HG02588 (cell line): ENCODE measurements around the gene INCENP.
A peak's percentile ranks its signal among the peaks of the same experiment; 100 is the strongest.
"Not testable (repeated sequence)": the region's sequence is repeated elsewhere in the genome, so short reads cannot be mapped to it uniquely, and the experiment has no call there.

Experiments
- ATAC-seq: cut with Tn5 transposase; IDR thresholded peaks from one replicate; pipeline ENCODE4 v1.9.1; 2021; ENCODE audit warnings: mild to moderate bottlenecking, moderate library complexity; ENCODE audit not compliant: unreplicated experiment

The INCENP gene

DNA sequence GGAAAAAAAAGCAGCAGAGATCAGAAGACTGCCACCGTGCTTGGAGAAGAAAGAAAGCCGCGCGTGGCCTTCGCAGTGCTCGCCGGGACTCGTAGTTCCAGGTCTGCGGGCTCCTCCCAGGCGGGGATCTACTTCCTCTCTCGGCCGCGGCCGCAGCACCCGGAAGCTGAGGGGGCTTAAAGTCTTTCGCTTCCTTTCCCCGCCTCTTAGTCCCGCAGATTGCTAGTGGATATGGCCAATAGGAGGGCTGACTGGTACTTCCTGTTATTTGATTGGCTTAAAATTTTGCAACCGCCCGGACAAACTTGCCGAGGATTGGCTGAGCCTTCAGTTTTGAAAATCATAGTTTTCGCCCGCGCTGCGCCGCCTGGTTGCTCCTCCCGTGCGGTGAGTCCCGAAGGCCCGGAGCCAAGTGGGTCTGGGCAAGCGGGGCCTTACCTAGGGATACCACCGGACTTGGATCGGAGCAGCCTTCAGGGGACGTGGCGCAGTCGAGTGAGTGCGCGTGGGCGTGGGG, at the start of gene INCENP:
TSS of gene INCENP (plus strand) at position 343 of the 517 bp plus-strand sequence. CDS start 4,151 bp downstream, outside the sequence.
- peak; percentile 93 for ATAC-seq

DNA sequence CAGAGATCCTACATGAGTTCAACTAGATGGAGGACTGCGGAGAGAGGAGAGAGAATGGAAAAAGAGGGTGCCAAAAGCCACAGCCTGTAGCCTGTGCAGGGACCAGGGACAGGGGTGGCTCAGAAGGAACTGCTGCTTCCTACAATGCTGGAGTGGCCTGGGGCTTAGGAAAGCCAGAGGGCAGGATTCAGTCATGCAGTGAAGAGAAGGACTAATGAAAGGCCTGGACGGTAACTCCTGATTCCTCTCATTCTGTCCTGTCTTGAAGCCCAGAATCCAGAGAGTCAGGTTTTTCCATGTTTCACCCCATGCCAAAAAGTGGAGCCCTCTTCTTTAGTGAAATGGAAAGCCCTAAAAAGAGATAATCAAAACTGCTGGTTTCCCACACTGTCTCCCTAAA, 48.4 kb upstream of the INCENP start:
- ATAC-seq, result no peak

DNA sequence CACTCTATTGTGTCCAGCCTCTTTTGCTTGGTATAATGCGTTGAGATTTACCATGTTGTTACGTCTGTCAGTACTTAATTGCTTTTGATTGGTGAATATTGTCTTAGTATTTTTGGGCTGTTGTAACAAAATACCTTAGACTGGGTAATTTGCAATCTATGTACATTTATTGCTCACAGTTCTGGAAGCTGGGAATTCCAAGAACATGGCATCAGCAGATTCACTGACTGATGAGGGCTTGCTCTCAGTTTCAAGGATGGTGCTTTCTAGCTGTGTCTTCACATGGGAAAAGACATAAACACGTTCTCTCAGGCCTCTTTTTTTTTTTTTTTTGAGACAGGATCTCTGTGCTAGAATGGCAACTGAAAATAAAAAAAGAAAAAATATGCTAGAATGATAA, 46.7 kb upstream of the INCENP start:
- ATAC-seq, result no peak

DNA sequence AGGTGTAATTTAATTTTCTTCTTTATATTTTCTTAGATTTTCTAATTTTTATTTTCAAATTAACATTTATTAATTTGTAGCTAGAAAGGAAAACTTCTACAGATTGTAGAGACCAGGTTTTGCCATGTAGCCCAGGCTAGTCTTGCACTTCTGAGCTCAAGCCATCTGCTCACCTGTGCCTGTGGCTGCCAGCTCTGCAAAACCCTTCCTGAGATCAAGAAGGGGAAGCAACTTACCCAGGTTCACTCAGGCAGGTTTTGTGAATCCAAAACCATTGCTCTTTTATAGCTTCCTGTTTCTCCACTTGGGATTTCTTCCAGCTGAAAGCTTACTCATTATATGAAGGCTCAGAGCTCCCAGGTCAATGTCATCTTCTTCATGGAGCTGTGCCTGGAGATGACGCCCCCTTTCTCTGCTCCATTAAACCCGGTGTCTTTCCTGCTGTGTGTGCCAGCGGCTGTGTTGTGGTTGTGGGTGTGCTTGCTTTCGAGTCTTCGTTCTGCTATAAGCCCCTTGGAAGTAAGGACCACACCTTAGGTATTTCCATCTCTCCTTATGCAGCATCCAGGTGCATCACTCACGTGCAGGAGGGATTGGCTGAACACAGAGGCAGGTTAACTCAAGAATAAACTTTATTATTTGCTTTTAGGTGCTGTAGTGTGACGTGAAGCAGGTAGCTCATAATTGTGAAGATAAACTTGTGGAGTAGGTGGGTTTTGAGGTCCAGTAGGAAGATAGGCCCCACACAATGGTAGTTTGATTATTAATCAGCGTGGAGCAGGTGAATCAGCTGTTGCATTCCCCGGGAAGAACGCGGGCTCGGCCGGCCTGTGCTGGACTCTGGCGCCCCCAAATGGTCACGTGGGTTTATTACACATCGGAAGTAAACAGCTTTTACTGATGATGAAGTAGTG, 42.2 kb upstream of the INCENP start:
- no peak for ATAC-seq

DNA sequence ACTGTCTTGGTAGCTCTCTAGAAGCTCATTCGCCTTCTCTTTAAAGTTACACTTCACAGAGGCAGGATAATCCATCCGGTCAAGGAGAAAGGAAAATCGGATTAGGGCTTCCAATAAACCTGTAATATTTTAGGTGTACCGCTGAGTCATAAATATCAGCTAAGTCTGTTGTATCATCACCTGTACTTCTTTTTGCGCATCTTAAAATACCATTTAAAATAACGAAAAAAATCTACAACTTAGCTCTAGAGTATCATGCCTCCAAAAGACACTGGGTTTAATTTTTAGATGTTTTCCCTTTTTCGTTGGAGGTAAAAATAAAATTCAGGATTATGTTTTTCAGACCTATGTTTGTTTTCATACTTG, 41.5 kb upstream of the INCENP start:
- no peak for ATAC-seq

DNA sequence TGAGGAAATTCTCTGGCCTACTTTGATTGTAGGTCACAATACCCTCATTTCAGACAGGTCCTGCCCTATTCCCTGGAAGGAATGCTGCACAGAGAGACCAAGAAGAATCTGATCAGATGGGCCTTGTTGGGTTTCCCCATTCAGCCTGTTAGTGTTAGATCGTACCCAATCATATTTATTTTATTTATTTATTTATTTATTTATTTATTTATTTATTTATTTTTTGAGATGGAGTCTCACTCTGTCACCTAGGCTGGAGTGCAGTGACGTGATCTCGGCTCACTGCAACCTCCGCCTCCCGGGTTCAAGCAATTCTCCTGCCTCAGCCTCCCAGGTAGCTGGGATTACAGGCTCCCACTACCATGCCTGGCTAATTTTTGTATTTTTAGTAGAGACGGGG, 39.0 kb upstream of the INCENP start:
- not testable (repeated sequence) for ATAC-seq

DNA sequence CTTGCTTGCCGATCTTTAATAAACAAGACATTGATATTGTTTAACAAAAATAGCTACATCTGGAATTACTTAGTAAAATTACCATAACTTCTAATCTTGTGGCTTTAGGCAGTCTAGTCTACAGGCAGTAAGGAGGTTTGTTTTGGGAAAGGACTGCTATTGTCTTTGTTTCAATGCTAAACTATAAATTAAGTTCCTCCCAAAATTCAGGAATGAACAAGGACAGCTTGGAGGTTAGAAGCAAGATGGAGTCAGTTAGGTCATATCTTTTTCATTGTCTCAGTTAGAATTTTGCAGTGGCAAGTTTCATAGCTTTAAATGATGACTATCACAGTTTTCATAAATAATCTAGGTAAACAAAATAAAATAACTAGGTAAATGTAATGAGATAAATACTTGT, 36.1 kb upstream of the INCENP start:
- ATAC-seq, result no peak

DNA sequence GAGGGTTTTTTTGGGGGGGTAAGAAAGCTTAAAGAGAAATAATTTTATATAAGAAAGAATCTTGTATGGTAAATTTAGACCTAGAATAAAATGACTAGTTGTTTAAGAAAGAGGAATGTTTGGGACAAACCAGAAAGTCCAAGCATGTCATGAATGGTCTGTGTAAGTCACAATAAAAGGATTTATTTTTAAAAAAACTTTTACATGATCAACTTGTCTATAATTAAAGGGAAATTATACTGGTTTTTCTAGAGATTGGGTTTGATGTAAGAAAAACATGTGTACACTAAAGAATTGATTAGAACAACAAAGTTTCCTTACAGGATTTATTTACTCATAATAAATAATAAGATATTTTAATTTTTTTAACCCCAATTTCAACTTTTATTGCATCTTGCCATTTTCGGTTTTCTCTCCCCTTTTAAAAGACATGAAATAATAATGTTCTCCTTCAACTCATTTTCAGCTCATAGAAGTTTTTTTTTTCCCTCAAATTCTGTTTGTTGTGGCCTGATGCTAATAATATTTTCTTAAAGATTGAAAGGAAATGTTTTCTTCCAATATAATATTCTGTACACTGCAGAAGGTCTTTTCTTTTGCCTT, 35.4 kb upstream of the INCENP start:
- no peak for ATAC-seq

DNA sequence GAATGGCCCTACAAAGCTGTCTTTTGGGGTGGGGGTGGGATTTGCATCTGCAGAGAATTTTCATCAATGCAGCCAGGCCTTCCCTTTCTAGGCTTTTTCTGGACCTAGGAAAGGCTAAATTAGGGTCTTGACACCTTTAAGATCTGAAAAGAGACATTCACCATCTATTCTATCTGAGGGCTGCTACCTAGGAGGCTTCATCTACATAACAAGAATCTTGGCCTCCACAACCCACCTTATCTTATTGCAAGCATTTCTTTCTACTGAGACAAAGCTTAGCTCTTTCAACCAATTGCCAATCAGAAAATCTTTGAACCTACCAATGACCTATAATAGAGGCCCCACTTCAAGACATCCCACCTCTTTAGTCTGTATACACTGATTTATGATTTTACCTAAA, 20.7 kb upstream of the INCENP start:
- ATAC-seq, result no peak

DNA sequence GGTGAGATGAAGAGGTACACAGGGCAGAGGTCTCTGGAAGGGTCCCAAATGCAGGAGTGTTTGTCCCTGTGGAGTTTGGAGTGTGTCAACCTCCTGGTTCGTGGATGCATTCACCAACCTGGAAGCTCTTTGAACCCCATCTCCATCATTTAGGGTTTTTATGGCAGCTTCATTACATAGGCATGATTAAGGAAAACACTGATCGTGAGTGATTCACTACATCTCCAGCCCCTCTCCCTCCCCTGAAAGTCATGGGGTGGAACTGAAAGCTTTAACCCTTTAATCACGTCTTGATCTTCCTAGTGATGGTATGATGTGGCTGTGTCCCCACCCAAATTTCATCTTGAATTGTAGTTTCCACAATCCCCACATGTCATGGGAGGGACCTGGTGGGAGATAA, 19.8 kb upstream of the INCENP start:
- no peak for ATAC-seq

DNA sequence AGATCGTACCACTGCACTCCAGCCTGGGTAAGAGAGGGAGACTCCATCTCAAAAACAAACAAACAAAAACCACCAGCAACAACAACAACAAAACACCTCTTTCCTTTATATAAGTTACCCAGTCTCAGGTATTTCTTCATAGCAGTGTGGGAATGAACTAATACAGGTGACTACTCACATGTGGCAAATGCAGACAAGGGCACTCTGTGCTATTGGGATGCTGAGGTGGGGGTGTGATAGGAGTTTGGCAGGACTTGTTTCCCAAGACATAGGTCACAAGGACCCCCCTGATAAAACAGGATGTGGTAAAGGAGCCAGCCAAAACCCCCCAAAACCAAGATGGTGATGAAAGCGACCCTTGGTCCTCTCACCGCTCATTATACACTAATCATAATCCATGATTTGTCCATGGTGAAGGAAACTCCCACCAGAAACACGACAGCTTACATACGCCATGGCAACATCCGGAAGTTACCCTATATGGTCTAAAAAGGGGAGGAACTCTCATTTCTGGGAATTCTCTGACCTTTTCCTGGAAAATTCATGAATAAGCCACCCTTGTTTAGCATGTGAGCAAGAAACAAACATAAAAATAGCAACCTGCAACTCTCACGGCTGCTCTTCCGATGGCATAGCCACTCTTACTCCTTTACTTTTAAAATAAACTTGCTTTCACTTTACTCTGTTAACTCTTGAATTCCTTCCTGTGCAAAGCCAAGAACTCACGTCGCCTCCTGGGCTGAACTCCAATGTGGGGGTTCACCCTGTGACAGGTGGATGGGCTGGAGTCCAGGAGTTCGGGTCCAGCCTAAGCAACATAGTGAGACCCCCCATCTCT, 18.8 kb upstream of the INCENP start:
- ATAC-seq, result no peak

DNA sequence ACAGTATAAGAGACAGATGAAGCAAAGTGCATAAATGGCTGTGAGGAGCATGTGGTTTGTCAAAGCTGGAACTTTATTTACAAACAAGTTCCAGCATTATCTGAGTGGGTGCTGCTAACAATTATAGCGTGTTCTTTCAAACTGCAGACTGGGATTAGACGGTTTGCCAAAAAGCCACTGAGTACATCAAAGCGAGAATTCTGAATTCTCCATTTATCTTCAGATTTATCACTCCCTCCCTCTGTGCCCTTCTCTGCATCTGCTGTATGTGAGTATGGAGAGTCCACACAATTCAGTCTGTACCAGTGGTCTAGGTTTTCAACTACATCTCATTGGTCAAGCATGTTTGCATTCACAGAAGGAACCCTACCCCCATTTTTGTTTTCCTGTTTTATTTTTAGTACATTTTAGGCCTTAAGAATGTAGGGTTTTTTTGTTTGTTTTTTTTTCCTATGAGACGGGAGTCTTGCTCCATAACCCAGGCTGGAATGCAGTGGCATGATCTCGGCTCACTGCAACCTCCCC, 18.1 kb upstream of the INCENP start:
- ATAC-seq, result no peak

DNA sequence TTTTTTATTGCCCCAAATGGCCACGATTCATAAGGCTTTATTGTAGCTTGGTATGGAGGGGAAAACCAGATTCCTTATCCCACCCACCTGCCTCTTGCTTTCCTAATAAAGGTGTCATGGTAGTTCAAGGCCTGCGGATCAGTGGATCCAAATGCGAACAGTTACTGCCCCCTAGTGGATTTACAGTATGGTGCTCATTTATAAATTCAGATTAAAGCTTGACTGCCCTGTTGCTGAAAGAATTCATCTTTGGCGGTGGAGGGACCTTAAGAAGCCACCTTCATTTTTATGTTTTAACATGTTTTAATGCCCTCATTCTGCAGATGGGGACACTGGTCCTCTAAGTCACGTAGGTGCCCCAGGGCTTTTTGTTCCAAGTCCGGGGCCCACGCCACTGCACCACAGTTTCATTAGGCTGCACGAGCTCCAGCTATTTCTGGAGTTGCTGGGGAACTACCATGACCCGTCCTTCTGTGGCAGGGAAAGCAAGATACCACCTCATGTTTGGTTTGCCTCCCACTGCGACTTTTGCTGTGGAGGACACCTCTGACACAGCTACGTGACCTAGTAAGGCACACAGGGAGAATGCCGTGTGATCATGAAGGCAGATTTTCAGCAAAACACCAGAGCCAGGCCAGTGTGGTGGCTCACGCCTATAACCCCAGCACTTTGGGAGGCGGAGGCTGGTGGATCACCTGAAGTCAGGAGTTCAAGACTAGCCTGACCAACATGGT, 15.6 kb upstream of the INCENP start:
- no peak for ATAC-seq

DNA sequence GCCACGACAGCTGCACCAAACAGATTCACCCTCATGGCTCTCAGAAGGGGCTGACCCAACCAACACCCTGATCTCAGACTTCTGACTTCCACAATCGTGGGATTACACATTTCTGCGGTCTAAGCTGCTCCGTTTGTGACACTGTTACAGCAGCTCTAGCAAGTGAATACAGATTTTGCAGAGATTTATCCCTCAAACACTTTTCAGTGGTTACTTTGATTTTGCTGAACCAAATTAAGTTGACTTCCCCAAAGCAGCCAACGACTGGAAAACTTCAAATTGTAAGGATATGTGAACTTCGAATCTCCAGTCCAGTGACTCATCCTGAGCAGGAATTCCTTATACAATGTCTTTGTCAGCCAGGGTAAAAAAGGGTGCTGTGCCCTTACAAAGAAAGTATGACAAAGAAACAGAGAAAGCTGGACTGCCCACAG, 14.8 kb upstream of the INCENP start:
- no peak for ATAC-seq

DNA sequence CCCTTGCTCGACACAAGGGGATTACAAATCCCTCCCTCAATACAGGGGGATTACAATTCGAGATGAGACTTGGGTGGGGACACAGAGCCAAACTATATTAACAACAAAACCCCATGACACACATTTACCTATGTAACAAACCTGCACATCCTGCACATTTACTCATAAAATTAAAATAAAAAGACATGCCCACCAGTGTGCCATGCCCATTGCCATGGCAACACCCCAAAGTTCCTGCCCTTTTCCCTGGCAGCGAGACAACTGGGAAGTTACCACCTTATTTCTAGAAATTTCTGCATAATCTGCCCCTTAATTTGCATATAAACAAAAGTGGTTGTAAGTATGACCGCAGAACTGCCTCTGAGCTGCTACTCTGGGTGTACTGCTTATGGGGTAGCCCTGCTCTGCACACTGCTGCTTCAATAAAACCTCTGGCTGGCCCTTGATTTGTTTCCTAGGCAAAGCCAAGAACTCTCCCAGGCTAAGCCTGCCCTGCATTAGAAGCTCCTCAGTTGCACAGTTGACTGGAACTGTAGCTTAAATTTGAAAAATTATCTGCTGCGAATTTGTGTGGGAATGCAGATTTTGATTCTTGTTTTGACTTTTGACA, 8.6 kb upstream of the INCENP start:
- ATAC-seq, result no peak

DNA sequence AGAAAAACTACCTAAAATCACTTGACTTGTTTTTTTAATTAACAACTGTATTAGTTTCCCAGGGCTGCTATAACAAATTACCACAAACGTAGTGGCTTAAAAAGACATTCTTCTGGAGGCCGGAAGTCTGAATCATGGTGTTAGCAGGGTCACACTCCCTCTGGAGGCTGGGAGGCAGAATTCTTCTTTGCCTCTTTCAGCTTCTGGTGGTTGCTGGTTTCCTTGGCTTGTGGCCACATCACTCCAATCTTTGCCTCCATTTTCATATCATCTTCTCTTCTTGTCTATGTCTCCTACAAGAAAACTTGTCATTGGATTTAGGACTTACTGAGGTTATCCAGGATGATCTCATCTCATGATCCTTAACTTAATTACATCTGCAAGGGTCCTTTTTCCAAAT, 7.4 kb upstream of the INCENP start:
- no peak for ATAC-seq

DNA sequence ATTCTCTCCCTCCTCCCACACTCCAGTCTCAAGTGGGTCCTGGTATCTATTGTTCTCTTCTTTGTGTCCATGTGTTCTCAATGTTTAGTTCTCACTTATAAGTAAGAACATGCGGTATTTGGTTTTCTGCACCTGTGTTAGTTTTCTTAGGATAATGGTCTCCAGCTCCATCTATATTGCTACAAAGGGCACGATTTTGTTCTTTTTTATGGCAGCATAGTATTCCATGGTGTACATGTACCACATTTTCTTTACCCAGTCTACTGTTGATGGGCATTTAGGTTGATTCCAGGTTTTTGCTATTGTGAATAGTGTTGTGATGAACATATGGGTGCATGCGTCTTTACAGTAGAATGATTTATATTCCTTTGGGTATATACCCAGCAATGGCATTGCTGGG, 4.2 kb upstream of the INCENP start:
- ATAC-seq, result no peak

DNA sequence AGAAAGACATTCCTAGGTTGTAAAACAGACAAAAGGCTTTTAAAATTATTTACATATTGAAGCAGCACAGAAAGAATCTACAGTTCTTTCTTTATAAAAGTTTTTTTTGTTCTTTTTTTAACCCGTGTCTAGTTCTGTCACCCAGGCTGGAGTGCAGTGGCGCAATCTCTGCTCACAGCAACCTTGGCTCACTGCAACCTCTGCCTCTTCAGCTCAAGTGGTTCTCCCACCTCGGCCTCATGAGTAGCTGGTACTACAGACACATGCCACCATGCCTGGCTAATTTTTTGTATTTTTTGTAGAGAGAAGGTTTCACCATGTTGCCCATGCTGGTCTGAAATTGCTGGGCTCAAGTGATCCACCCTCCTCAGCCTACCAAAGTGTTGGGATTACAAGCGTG, 3.8 kb upstream of the INCENP start:
- no peak for ATAC-seq

DNA sequence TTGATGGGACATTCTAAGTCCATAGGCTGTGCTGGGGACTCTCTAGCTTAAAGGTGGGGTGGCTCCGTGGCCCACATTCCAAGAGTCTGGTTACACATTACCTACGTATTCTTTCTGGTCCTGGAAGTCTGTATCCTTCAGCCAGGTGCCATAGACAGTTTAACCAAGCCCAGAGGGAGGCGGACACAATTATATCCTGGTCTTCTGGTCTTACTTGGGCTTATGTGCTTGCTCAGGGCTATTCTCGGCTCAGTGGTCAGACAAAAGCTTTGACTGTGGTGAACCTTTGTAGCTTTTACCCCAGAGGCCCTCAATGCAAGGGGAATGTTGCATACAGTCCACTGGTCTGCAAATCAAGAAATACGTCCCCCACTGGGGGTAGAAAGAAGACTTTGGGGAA, 3.4 kb upstream of the INCENP start:
- ATAC-seq, result no peak

DNA sequence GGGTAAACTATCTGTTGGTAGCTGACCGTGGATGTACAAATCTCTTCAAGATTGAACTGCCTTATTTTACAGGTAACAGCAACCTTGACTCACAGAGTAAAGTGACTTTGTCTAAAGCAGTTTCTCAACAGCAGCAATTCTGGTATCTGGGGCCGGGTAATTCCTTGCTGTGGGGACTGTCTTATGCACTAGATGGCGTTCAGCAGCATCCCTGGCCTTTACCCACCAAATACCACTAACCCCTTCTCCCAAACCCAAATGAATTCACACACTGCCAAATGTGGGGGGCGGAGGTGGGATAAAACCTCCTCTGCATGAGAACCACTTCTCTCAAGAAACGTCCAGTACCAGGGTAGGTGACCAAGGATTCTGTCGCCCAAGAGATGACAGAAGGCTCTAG, 1.7 kb upstream of the INCENP start:
- no peak for ATAC-seq
